Effector CD4-positive, alpha-beta T cell (primary cell): ENCODE data around the gene ZNF555.

ENCODE experiments used
- DNase-seq: peaks from one replicate; pipeline ENCODE4 v3.0.0-alpha.2; 2020

ZNF555 gene

GRCh38 chr19:2827022-2827421, 14.3 kb upstream of the ZNF555 start:
- no peak for DNase-seq

DNA sequence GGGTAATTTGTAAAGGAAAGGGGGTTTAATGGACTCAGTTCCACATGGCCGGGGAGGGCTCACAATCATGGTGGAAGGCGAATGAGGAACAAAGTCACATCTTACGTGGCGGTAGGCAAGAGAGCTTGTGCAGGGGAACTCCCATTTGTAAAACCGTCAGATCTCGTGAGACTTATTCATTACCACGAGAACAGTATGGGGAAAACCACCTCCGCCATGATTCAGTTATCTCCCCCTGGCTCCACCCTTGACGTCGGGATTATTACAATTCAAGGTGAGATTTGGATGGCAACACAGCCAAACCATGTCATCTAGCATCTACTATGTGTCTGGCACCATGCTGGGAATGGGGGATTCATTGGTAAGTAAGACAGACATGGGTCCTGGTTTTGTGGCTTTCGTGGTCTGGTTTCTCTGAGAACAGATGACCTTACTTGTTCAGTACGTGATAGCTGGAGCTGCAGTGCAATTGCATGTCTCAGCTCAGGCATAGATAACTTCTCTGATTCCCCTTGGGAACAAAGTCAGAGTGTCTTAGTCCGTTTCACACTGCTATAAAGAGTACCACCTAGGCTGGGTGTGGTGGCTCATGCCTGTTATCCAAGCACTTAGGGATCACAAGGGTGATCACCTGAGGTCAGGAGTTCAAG, 13.3 kb upstream of the ZNF555 start:
- no peak for DNase-seq

DNA sequence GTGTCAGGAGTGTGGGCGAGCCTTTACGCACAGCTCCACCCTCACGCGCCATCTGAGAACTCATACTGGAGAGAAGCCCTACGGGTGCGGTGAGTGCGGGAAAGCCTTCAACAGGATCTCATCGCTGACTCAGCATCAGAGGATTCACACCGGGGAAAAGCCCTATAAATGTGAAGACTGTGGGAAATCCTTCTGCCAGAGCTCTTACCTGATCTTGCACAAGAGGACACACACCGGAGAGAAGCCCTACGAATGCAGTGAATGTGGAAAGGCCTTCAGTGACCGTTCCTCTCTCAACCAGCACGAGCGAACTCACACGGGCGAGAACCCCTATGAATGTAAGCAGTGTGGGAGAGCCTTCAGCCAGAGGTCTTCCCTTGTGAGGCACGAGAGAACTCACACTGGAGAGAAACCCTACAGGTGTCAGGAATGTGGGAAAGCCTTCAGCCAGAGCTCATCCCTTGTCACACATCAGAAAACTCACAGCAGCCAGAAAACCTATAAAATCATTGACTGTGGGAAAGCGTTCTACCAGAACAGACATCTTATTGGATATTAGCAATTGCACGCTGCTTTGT, 6.9 kb upstream of the ZNF555 start:
- no peak for DNase-seq

GRCh38 chr19:2837430-2837829, 3.8 kb upstream of the ZNF555 start:
- no peak for DNase-seq

DNA sequence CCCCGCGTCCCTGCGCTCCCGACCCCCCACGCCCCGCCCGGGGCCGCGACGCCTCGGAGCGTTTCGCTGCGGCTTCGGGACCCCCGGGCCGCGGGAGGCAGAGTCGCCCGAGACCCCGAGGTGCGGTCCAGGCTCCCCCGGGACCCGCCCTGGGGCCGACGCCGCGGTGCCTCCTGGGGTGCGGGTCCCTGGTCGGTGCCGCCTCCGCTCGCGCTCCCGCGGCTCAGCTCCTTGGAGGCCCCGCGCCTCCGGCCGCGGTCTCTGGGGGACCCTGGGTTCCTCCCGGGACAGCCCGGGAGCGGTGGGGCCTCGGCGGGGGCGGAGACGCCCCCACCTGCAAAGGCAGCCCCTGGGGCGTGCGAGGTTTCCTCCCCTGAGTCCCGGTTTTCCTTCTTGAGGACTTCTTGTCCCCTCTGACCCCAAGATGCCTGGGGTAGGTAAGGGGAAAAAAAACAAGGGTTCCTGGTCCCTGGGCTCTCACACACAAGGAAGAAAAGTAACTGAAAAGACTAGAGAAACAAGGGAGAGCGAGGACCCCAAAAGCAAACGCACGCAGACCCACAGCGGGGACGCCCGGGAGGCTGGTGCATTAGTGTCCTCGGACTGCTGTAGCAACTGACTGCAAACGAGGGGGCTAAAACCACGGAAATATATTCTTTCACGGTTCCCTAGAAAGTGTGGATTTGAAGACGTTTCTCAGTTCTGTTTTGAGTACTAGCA, 740 bp downstream of the ZNF555 start:
- no peak for DNase-seq

- no peak for DNase-seq
Measured at GRCh38 chr19:2845107-2845506, 3.8 kb downstream of the ZNF555 start.

GRCh38 chr19:2846180-2846894, 5.1 kb downstream of the ZNF555 start:
- DNase-seq, result no peak

GRCh38 chr19:2847507-2847906, 6.2 kb downstream of the ZNF555 start:
- DNase-seq, result no peak

- DNase-seq, result no peak
Measured at GRCh38 chr19:2848616-2849015, 7.3 kb downstream of the ZNF555 start.

GRCh38 chr19:2850256-2850925, 9.1 kb downstream of the ZNF555 start:
- no peak for DNase-seq

DNA sequence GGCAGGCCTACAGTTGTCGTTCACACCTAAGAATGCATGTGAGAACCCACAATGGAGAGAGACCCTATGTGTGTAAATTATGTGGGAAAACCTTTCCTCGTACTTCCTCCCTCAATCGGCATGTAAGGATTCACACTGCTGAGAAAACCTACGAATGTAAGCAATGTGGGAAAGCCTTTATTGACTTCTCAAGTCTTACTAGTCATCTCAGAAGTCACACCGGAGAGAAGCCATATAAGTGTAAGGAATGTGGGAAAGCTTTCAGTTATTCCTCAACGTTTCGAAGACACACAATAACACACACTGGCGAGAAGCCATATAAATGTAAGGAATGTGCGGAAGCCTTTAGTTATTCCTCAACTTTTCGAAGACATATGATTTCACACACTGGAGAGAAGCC, 11.3 kb downstream of the ZNF555 start:
- DNase-seq, result no peak

DNA sequence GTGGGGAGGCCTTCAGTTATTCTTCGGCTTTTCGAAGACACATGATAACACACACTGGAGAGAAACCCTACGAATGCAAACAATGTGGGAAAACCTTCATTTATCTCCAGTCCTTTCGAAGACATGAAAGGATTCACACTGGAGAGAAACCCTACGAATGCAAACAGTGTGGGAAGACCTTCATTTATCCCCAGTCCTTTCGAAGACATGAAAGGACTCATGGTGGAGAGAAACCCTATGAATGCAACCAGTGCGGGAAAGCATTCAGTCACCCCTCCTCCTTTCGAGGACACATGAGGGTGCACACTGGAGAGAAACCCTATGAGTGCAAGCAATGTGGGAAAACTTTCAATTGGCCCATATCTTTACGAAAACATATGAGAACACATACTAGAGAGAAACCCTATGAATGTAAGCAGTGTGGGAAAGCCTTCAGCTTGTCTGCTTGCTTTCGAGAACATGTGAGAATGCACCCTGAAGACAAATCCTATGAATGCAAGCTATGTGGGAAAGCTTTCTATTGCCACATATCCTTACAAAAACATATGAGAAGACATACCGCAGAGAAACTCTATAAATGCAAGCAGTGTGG, 11.8 kb downstream of the ZNF555 start:
- no peak for DNase-seq

DNA sequence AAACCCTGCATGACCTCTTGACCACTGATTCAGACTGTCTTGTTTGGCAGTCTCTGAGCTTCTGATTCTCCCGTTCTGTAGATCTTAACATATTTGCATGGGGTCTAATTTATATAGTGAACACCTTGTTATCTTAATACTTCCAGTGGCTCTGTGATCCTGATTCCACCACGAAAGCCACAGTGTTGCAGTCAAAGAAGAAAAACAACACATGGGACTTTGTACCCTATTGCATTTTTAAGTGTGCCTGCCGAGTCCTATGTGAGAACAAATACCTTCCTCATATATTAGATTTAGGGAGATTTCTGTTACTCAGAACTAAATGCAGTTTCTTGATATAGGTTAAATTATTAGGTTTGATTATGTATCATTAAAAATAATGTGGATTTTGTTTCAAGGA, 13.6 kb downstream of the ZNF555 start:
- DNase-seq, result no peak

DNA sequence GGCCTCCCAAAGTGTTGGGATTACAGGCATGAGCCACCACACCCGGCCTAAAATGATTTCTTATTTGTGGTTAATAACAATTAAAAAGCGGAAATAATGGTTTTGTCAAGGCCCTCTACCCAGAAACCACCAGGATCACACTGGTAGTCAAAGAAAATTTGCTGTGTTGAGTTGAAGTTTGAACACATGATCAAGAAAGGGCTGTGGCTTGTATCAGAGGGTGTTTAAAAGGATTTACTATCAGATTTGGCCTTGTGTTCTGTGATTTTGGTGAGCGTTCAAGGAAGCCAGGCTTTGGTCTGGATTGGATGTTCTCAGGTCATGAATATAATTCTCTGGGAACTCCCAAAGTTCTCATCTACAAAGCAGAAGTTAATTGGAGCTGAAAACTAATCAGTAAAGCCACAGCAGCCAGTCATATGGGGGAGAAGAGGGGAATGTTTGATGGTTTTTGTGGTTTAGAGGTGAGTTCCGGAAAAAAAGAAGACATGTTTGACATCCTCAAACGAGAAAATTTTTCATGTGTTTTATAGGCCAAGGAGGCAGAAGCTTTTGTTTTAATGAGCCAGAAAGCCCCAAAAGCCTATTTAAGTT, 15.3 kb downstream of the ZNF555 start:
- DNase-seq, result no peak

DNA sequence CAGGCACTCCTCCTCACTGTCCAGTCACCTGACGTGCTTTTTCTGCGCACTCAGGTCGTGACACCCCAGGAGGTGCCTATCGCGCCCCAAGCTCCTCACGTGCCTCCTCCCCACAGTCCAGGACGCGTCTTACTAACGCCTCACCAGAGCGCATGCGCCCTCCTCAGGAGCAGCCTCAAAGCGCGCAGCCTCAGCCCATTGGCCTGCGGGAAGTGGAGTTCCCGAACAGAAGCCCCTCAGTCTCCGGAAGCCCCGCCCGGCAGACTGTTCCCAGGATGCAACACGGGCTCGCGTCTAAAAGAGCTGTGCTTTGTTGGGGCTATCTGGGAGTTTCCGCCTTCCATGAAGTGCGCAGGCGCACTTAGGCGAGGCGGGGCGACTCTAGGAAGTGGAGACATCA, 17.6 kb downstream of the ZNF555 start:
- DNase-seq, result no peak

GRCh38 chr19:2863816-2864215, 22.5 kb downstream of the ZNF555 start:
- DNase-seq, result no peak

- DNase-seq, result no peak
Measured at GRCh38 chr19:2865334-2866100, 24.2 kb downstream of the ZNF555 start.

DNA sequence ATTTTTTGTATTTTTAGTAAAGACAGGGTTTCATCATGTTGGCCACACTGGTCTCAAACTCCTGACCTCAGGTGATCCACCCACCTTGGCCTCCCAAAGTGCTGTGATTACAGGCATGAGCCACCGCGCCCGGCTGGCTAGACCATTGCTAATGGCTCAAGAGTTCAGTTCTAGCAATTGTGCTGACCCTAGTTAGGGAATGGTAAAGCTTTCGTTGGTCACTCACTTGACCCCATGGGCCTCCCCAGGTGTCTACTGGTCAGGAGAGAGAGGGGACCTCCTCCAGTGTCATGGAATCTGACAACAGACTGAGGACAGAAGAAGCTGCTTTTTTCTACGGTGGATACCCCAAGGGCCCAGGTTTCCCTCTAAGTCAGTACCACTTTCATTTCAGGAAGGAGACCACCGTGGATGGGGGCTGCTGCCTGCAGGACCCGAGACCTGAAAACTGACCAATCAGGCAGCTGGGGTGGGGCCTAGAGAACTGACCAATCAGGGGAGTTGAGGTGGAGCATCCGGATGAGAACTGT, 25.3 kb downstream of the ZNF555 start:
- DNase-seq, result no peak

GRCh38 chr19:2867025-2867991, 26.0 kb downstream of the ZNF555 start, which contains the start of gene ZNF556:
TSS of gene ZNF556 (plus strand) at chr19:2867335. CDS start at chr19:2867422, 87 bp downstream.
- DNase-seq, result no peak

- DNase-seq, result no peak
Measured at GRCh38 chr19:2869618-2870017, 28.3 kb downstream of the ZNF555 start.
